ENCODE results near the gene GYS1. TPM values are rescaled to one million over a fixed set of nuclear protein-coding genes. Genes with fewer than 3 reads are reported as not detected.

Gene GYS1
- total and polyA plus RNA-seq, 2 experiments from 2014 or later = 15.9 to 28.9 TPM

- no peak for TF ChIP-seq ZNF462 (CRISPR knock-in tag; IDR thresholded peaks at IDR 0.05)
- no peak for TF ChIP-seq CREB1 (CRISPR knock-in tag; IDR thresholded peaks at IDR 0.05; ENCODE audit: low read depth)
- TF ChIP-seq ZNF114 (CRISPR knock-in tag; IDR thresholded peaks at IDR 0.05) = no peak
Observed at GRCh38 chr19:48994035-48994386, 902 bp upstream of the GYS1 start (continued).

GRCh38 chr19:48992581-48993174 lies 431 bp downstream of the GYS1 start:
- Mint-ChIP-seq H3K4me3 (peak overlapping the region; percentile 96), H3K9me3 (no peaks in the 10 kb centered on the region), H3K4me1 (peaks cover 25% of the 10 kb centered on the region), H3K27me3 (ENCODE audit: insufficient read depth, low read depth, poor library complexity) (peaks cover 15% of the 10 kb centered on the region), H3K27ac (peak overlapping the region; percentile 97), H3K36me3 (ENCODE audit: low read depth) (peaks cover 30% of the 10 kb centered on the region)
- TF ChIP-seq CREB1 (CRISPR knock-in tag; IDR thresholded peaks at IDR 0.05; ENCODE audit: low read depth) (no peak), REST (IDR thresholded peaks at IDR 0.05; ENCODE audit: unreplicated experiment) (no peak), NANOG (IDR thresholded peaks at IDR 0.05; ENCODE audit: borderline replicate concordance) (no peak), EZH2 (IDR thresholded peaks at IDR 0.05; ENCODE audit: low read depth, unreplicated experiment) (no peak), ZNF114 (CRISPR knock-in tag; IDR thresholded peaks at IDR 0.05) (no peak), ZNF331 (CRISPR knock-in tag; IDR thresholded peaks at IDR 0.05; ENCODE audit: low read depth) (no peak), POLR2AphosphoS5 (IDR thresholded peaks at IDR 0.05; ENCODE audit: low read depth) (no peak)
- Histone ChIP-seq H3K27me3 (ENCODE audit: insufficient read depth) (no peaks in the 10 kb centered on the region), H3K4me1 (ENCODE audit: insufficient read depth) (peaks cover 13% of the 10 kb centered on the region; the same call in 1 of the 2 replicates), H3K27ac (ENCODE audit: low read depth) (peak overlapping the region; percentile 81), H3K4me3 (peak overlapping the region; percentile 100), H2AFZ (peak overlapping the region; percentile 92), H3K36me3 (ENCODE audit: insufficient read depth) (peaks cover 6% of the 10 kb centered on the region), H3K9me2 (ENCODE audit: insufficient read depth) (no peaks in the 10 kb centered on the region), H3K79me2 (replicated peaks; ENCODE audit: insufficient read depth) (peaks cover 54% of the 10 kb centered on the region), H4K20me1 (replicated peaks; ENCODE audit: insufficient read depth) (peaks cover 6% of the 10 kb centered on the region), H3K4me2 (peak overlapping the region; percentile 98), H3F3A (replicated peaks; ENCODE audit: low read depth) (0 out of 2 replicates have a peak, but pooled peaks cover 3% of the 10 kb centered on the region)
- DNase-seq (ENCODE audit: low spot score) (peak; percentile 51), ATAC-seq (peak; percentile 9)
